ENCODE results near the gene TBC1D5. TPM values are rescaled to one million over a fixed set of nuclear protein-coding genes. Genes with fewer than 3 reads are reported as not detected.

Gene TBC1D5
- total RNA-seq, 1 donor from 2014 or later, result 74.6 TPM

DNA sequence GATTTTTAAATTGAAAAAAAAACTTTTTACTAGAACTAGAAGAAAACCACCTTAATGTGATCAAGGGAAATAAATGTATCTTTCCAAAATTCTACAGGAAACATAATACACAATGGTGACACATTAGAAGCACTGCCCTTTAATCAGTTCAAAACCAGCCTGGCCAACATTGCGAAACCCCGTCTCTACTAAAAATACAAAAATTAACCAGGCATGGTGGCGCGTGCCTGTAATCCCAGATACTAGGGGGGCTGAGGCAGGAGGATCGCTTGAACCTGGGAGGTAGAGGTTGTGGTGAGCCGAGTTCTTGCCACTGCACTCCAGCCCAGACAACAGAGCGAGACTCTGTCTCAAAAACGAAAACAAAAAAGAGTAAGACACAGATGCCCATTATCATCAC, 134.5 kb downstream of the TBC1D5 start:
- TF ChIP-seq, protein P1, sequence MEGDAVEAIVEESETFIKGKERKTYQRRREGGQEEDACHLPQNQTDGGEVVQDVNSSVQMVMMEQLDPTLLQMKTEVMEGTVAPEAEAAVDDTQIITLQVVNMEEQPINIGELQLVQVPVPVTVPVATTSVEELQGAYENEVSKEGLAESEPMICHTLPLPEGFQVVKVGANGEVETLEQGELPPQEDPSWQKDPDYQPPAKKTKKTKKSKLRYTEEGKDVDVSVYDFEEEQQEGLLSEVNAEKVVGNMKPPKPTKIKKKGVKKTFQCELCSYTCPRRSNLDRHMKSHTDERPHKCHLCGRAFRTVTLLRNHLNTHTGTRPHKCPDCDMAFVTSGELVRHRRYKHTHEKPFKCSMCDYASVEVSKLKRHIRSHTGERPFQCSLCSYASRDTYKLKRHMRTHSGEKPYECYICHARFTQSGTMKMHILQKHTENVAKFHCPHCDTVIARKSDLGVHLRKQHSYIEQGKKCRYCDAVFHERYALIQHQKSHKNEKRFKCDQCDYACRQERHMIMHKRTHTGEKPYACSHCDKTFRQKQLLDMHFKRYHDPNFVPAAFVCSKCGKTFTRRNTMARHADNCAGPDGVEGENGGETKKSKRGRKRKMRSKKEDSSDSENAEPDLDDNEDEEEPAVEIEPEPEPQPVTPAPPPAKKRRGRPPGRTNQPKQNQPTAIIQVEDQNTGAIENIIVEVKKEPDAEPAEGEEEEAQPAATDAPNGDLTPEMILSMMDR (IDR thresholded peaks at IDR 0.05), result no peak
- DNase-seq (no peak), ATAC-seq (no peak)
- H3K27me3 ChIP-seq, result no peaks in the 10 kb centered on the region
- no peak overlapping the region for H3K4me3 ChIP-seq
- no peaks in the 10 kb centered on the region for H3K36me3 ChIP-seq
- H3K27ac ChIP-seq, result no peak overlapping the region
- H3K4me1 ChIP-seq, result no peaks in the 10 kb centered on the region
- intact Hi-C loops (cut with DNase I), result no loop called here
- H3K9me3 ChIP-seq, result no peaks in the 10 kb centered on the region

DNA sequence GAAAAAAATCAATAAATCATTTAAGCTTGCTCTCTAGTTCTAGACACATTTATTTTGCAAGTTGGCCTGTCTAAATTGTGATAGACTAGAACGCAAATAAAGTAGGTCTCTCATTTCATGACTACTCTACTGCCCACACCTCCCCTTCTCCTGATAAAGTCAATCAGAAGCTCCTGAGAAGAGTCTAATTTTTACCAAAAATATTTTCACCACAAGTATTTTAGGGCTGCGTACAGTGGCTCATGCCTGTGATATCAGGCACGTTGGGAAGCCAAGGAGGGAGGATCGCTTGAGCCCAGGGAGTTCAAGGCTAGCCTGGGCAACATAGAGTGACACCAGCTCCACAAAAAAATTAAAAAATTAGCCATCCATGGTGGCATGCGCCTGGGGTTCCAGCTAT, 136.5 kb downstream of the TBC1D5 start:
- no peaks in the 10 kb centered on the region for H3K4me1 ChIP-seq
- TF ChIP-seq, protein P1 (IDR thresholded peaks at IDR 0.05), result no peak
- intact Hi-C loops (cut with DNase I), result no loop called here
- DNase-seq (no peak), ATAC-seq (no peak)
- no peaks in the 10 kb centered on the region for H3K27me3 ChIP-seq
- H3K9me3 ChIP-seq, result no peaks in the 10 kb centered on the region
- no peaks in the 10 kb centered on the region for H3K36me3 ChIP-seq
- H3K4me3 ChIP-seq, result no peak overlapping the region
- no peak overlapping the region for H3K27ac ChIP-seq

DNA sequence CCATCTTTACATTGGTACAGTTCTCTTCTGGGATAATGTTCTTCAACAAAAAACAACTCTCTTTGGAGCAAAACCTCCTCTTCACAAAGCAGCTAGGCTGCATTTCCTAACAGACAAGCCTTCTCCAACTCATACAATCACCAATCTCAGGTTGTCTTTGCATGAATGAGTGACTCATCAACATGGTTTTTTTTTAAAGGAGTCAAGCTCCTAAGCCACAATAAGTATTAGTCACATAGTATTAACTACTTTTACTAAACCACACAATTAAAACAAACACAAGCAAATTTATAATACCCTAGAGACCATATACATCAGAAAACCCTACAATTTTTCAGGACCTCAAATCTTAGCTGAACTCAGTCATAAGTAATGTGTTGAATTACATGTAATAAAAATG, 137.4 kb downstream of the TBC1D5 start:
- Histone ChIP-seq H3K9me3 (no peaks in the 10 kb centered on the region), H3K27ac (no peak overlapping the region), H3K4me3 (no peak overlapping the region), H3K4me1 (no peaks in the 10 kb centered on the region), H3K36me3 (no peaks in the 10 kb centered on the region), H3K27me3 (no peaks in the 10 kb centered on the region)
- TF ChIP-seq, protein P1 (IDR thresholded peaks at IDR 0.05), result no peak
- intact Hi-C loops (cut with DNase I), result no loop called here
- DNase-seq, result no peak
- ATAC-seq, result no peak

DNA sequence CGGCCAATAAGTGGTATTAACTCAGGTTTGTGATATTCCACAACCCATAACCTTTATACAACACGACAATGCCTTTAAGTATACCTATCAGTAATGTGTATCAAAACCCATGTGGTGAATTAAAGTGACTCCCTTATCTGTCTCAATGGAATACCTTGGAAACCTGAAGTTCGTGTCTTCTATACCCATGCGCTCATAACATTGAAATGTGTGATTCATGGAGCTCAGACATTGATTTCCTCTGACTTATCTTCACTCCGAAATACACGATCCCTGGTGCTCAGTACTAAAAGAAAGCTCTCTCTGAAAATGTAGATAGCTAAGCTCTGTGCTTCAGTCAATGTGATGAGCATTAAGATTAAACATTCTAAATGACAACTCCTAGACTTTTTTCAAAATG, 140.3 kb downstream of the TBC1D5 start:
- Histone ChIP-seq H3K27ac (no peak overlapping the region), H3K27me3 (no peaks in the 10 kb centered on the region), H3K4me3 (no peak overlapping the region), H3K36me3 (no peaks in the 10 kb centered on the region), H3K9me3 (no peaks in the 10 kb centered on the region), H3K4me1 (no peaks in the 10 kb centered on the region)
- DNase-seq (no peak), ATAC-seq (no peak)
- TF ChIP-seq, protein P1 (IDR thresholded peaks at IDR 0.05), result no peak
- intact Hi-C loops (cut with DNase I), result no loop called here

DNA sequence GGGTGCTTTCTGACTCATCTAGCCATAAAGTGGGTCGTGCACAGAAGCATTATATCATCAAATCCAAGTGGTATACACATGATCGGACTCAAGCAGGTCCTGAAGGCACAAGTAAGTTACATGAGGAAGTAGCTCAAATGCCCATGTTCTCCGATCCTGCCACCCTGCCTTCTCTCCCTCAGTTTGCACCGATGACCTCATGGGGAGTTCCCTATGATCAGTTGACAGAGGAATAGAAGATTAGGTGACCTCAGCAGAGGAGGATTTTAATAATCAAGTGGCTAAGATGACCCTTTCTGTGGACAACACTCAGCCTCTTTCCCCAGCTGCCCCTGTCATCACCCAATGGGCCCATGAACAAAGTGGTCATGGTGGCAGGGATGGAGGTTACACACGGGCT, 149.5 kb downstream of the TBC1D5 start:
- intact Hi-C loops (cut with DNase I), result no loop called here
- Histone ChIP-seq H3K27ac (no peak overlapping the region), H3K27me3 (no peaks in the 10 kb centered on the region), H3K4me3 (no peak overlapping the region), H3K9me3 (peaks cover 10% of the 10 kb centered on the region), H3K36me3 (no peaks in the 10 kb centered on the region), H3K4me1 (no peaks in the 10 kb centered on the region)
- no peak for DNase-seq
- no peak for ATAC-seq
- TF ChIP-seq, protein P1 (IDR thresholded peaks at IDR 0.05), result no peak

DNA sequence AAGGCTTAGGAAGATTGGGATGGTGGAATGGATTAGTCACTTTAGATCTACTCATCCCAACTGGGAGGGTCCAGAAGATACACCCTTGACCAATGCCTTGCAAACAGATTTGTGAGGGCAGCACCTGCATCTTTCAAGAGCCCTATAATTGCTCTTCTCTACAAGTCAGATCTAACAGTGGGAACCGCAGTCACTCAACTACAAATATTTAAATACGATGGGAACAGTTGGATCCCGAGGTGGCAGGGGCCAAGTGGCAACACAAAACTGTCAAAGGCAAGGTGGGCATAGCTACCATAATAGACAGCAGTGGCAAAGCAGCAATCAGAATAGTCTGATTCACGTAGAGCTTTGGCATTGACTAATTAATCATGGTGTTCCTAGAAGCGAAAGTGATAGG, 152.0 kb downstream of the TBC1D5 start:
- Histone ChIP-seq H3K36me3 (no peaks in the 10 kb centered on the region), H3K9me3 (peaks cover 10% of the 10 kb centered on the region), H3K4me3 (no peak overlapping the region), H3K27ac (no peak overlapping the region), H3K4me1 (no peaks in the 10 kb centered on the region), H3K27me3 (no peaks in the 10 kb centered on the region)
- TF ChIP-seq, protein P1 (IDR thresholded peaks at IDR 0.05), result no peak
- intact Hi-C loops (cut with DNase I), result no loop called here
- ATAC-seq, result no peak
- DNase-seq, result no peak
